ENCODE results near the gene ANKDD1B. TPM values are rescaled to one million over a fixed set of nuclear protein-coding genes. Genes with fewer than 3 reads are reported as not detected.

Gene ANKDD1B
- total and polyA plus RNA-seq, 2 of the 13 experiments (the other 11 are each of a cell fraction or from before 2014, with no cell fraction given): 0.12 to 0.27 TPM

- Histone ChIP-seq H3K36me3 (replicated peaks in 1 of 2; ENCODE audit: control insufficient read depth in 1 of 2, insufficient read depth in 2 of 2, low read length in 2 of 2) (no peaks in the 10 kb centered on the region), H3K9ac (ENCODE audit: insufficient read depth, low read depth, low read length) (no peak overlapping the region), H3K9me3 (ENCODE audit: low read length) (no peaks in the 10 kb centered on the region), H3K27me3 (ENCODE audit: control insufficient read depth in 1 of 2, insufficient read depth in 2 of 2, low read length in 2 of 2) (no peaks in the 10 kb centered on the region), H3K4me3 (replicated peaks in 1 of 3; ENCODE audit: insufficient read depth in 1 of 3, low read depth in 2 of 3, low read length in 3 of 3) (no peak overlapping the region), H3K4me2 (ENCODE audit: low read depth, low read length) (no peak overlapping the region), H4K20me1 (ENCODE audit: insufficient read depth, low read length) (no peaks in the 10 kb centered on the region), H3K27ac (ENCODE audit: extremely low read length, insufficient read depth, low read length) (no peak overlapping the region), H3K79me2 (ENCODE audit: insufficient read depth, low read length) (no peaks in the 10 kb centered on the region), H3K4me1 (ENCODE audit: insufficient read depth, low read length) (no peaks in the 10 kb centered on the region), H2AFZ (ENCODE audit: low read length) (no peak overlapping the region)
- TF ChIP-seq TRIM22 (IDR thresholded peaks at IDR 0.05) (no peak), ZSCAN29 (CRISPR knock-in tag; conservative IDR thresholded peaks at IDR 0.05) (no peak), ZNF749 (CRISPR knock-in tag; IDR thresholded peaks at IDR 0.05; ENCODE audit: borderline replicate concordance) (no peak)
- TF ChIP-seq, protein P1, sequence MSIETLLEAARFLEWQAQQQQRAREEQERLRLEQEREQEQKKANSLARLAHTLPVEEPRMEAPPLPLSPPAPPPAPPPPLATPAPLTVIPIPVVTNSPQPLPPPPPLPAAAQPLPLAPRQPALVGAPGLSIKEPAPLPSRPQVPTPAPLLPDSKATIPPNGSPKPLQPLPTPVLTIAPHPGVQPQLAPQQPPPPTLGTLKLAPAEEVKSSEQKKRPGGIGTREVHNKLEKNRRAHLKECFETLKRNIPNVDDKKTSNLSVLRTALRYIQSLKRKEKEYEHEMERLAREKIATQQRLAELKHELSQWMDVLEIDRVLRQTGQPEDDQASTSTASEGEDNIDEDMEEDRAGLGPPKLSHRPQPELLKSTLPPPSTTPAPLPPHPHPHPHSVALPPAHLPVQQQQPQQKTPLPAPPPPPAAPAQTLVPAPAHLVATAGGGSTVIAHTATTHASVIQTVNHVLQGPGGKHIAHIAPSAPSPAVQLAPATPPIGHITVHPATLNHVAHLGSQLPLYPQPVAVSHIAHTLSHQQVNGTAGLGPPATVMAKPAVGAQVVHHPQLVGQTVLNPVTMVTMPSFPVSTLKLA (IDR thresholded peaks at IDR 0.05): peak; percentile 13; the same call in 1 of the 2 replicates
- 97% methylated on average over 3 of the region's 3 CpGs for WGBS (ENCODE audit: low lambda C conversion rate)
- in situ Hi-C loops (cut with HindIII; ENCODE audit: extremely low pct_ligation_motif_present, low pct_unique_long_range_greater_than_20kb): no loop called here
- POLR2A ChIA-PET: no interaction called here
- no peak for DNase-seq (ENCODE audit: low spot score)
- intact Hi-C loops (cut with micrococcal nuclease; ENCODE audit: unreplicated experiment): no loop called here
- no TSS peak for BruUV-seq (replicated peaks)
- no peak for ATAC-seq
- CTCF ChIA-PET (ENCODE audit: low intra/inter-chr PET ratio, low total read pairs): no interaction called here
- no peak for FAIRE-seq
Measured at GRCh38 chr5:75601996-75602395, 9.3 kb upstream of the ANKDD1B start.

GRCh38 chr5:75603371-75603770, 7.9 kb upstream of the ANKDD1B start:
- ChIA-PET CTCF (ENCODE audit: low intra/inter-chr PET ratio, low total read pairs) (no interaction called here), POLR2A (no interaction called here)
- no peaks in the 10 kb centered on the region for H3K9me3 ChIP-seq (ENCODE audit: low read length)
- no peak overlapping the region for H3K4me3 ChIP-seq (replicated peaks in 1 of 3; ENCODE audit: insufficient read depth in 1 of 3, low read depth in 2 of 3, low read length in 3 of 3)
- H4K20me1 ChIP-seq (ENCODE audit: insufficient read depth, low read length): no peaks in the 10 kb centered on the region
- no peaks in the 10 kb centered on the region for H3K4me1 ChIP-seq (ENCODE audit: insufficient read depth, low read length)
- no peaks in the 10 kb centered on the region for H3K27me3 ChIP-seq (ENCODE audit: control insufficient read depth in 1 of 2, insufficient read depth in 2 of 2, low read length in 2 of 2)
- FAIRE-seq: no peak
- H3K4me2 ChIP-seq (ENCODE audit: low read depth, low read length): no peak overlapping the region
- H2AFZ ChIP-seq (ENCODE audit: low read length): no peak overlapping the region
- no peak overlapping the region for H3K27ac ChIP-seq (ENCODE audit: extremely low read length, insufficient read depth, low read length)
- TF ChIP-seq ZBTB49 (CRISPR knock-in tag; IDR thresholded peaks at IDR 0.05; ENCODE audit: borderline replicate concordance) (no peak), POLR2AphosphoS5 (IDR thresholded peaks at IDR 0.05; ENCODE audit: low read depth, low read length) (no peak)
- no peak overlapping the region for H3K9ac ChIP-seq (ENCODE audit: insufficient read depth, low read depth, low read length)
- intact Hi-C loops (cut with micrococcal nuclease; ENCODE audit: unreplicated experiment) (no loop called here), in situ Hi-C loops (cut with HindIII; ENCODE audit: extremely low pct_ligation_motif_present, low pct_unique_long_range_greater_than_20kb) (no loop called here)
- DNase-seq (ENCODE audit: low spot score): no peak
- H3K36me3 ChIP-seq (replicated peaks in 1 of 2; ENCODE audit: control insufficient read depth in 1 of 2, insufficient read depth in 2 of 2, low read length in 2 of 2): no peaks in the 10 kb centered on the region
- no TSS peak for BruUV-seq (replicated peaks)
- no peak for ATAC-seq
- no peaks in the 10 kb centered on the region for H3K79me2 ChIP-seq (ENCODE audit: insufficient read depth, low read length)
